Measurements from ENCODE around the gene TCEAL4.

GRCh38 chrX:103571121-103571520 is 14.2 kb upstream of the TCEAL4 start:
- no peak for TF ChIP-seq POLR2AphosphoS5 (IDR thresholded peaks at IDR 0.05; ENCODE audit: low read depth, low read length)
- no peak for TF ChIP-seq POLR2A (IDR thresholded peaks at IDR 0.05; ENCODE audit: low read depth, low read length)
- TF ChIP-seq TAF1 (IDR thresholded peaks at IDR 0.05; ENCODE audit: borderline replicate concordance, low read depth, low read length): no peak

All from GM12892 (cell line).